ENCODE measurements around the gene COQ2.
"Not testable (repeated sequence)": the region's sequence is repeated elsewhere in the genome, so short reads cannot be mapped to it uniquely, and the experiment has no call there.

COQ2 gene

DNA sequence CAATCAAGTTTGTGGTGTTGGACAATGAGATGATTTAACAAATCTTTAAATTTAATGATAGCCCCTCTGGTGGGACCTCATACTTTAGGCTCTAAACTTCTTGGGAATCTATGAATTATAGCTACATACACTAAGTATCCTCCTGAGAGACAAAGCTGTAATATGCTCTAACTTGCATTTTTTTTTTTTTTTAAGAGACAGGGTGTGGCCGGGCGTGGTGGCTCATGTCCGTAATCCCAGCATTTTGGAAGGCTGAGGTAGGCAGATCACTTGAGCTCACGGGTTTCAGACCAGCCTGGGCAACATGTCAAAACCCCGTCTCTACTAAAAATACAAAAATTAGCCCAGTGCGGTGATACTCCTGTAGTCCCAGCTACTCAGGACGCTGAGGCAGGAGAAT lies 23.3 kb upstream of the COQ2 start:
- no peaks in the 10 kb centered on the region for H3K36me3 ChIP-seq (ENCODE audit: insufficient read depth, low read length)
- H3K4me1 ChIP-seq (ENCODE audit: insufficient read depth, low read length): no peaks in the 10 kb centered on the region
- H3K9ac ChIP-seq (ENCODE audit: low read depth, low read length): no peak overlapping the region

DNA sequence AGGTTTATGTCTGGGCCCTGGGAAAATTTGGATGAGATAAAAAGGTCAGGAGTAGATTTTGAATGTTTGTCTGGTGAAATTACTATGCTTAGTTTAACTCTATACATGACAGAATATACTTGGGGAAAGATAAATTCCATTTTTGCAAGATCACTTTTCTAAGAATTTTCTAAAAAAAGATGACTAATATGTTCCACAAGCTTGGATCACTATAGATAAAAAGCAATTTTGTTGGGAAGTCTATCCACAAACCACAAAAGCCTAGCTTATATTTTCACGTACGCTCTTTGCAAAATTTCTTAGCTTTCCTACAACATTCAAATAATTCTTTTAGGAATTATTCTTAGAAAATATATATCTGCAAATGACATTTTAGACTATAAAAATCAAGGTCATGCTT lies 20.6 kb upstream of the COQ2 start:
- H3K9ac ChIP-seq (ENCODE audit: low read depth, low read length): no peak overlapping the region
- H3K9me3 ChIP-seq (ENCODE audit: control insufficient read depth, insufficient read depth, low read length): no peaks in the 10 kb centered on the region
- H3K4me1 ChIP-seq (ENCODE audit: insufficient read depth, low read length): no peaks in the 10 kb centered on the region
- H3K36me3 ChIP-seq (ENCODE audit: insufficient read depth, low read length): no peaks in the 10 kb centered on the region

More for the DNA sequence above, 23.3 kb upstream of the COQ2 start:
- no peaks in the 10 kb centered on the region for H3K9me3 ChIP-seq (ENCODE audit: control insufficient read depth, insufficient read depth, low read length)

DNA sequence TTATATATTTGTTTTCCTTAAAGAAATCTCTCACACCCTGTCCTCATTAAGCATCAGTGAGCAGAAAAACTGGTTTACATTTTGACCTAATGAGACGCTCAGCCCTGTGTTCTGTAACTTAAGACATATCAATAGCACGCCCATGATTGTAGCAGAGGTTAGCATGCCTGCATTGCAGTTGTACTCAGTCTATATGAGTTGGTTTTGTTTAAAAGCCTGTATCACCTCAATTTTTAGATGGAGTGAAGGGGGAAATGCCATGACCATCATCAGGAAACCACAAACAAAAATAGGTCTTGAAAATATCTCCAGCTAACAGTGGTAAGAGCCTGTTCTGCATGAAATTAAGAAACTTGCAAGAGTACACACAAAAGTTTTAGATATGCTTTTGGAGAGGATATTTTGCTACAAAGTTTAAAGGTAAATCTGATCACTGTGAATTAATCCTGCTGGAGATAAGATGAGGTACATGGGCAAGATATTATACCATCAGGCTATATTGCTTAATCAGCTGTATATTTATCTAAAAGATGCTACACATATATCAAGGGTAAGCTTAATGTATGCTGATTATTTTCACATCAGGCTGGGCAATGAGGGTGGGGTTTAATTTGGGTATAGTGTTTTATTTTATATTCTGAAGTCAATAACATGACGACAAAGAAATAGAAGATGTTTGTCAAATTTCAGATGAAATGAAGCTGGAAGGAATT lies 13.1 kb upstream of the COQ2 start:
- Histone ChIP-seq H3K36me3 (ENCODE audit: insufficient read depth, low read length) (no peaks in the 10 kb centered on the region), H3K9me3 (ENCODE audit: control insufficient read depth, insufficient read depth, low read length) (no peaks in the 10 kb centered on the region), H3K4me1 (ENCODE audit: insufficient read depth, low read length) (no peaks in the 10 kb centered on the region), H3K9ac (ENCODE audit: low read depth, low read length) (no peak overlapping the region)

DNA sequence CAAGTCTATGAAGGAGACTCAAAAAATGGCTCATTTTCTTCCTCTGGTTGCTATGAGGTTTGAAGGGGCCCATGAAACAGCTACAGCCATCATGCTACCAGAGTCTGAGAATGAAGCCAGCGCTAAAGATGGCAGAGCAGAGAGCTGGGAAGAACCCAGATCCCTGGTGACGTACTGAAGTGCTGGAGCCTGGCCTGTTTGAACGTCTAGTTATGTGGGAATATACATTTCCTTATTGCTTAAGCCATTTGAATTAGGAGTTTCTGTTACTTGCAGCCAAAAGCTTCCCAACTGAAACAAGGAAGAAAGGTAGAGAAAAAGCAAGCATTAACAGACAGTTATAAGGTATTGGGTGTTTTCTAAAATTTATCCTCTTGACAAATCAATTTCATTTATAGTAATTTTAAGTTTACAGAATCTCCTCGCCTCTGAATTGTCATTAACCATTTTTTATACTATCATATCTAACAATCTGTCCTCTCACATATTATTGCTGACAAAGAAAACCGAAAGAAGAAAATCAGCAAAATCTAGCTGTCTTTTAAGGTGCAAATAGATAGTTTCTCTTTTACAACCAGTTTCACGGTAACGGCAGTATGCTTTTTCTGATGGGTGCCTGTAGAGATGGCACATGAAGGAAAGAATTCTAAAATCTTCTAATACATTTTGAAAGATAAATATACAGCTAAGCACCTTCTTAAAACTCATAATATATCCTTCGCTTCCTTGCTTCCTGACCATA lies 8.9 kb upstream of the COQ2 start:
- no peaks in the 10 kb centered on the region for H3K36me3 ChIP-seq (ENCODE audit: insufficient read depth, low read length)
- H3K4me1 ChIP-seq (ENCODE audit: insufficient read depth, low read length): no peaks in the 10 kb centered on the region
- H3K9ac ChIP-seq (ENCODE audit: low read depth, low read length): no peak overlapping the region
- H3K9me3 ChIP-seq (ENCODE audit: control insufficient read depth, insufficient read depth, low read length): no peaks in the 10 kb centered on the region

DNA sequence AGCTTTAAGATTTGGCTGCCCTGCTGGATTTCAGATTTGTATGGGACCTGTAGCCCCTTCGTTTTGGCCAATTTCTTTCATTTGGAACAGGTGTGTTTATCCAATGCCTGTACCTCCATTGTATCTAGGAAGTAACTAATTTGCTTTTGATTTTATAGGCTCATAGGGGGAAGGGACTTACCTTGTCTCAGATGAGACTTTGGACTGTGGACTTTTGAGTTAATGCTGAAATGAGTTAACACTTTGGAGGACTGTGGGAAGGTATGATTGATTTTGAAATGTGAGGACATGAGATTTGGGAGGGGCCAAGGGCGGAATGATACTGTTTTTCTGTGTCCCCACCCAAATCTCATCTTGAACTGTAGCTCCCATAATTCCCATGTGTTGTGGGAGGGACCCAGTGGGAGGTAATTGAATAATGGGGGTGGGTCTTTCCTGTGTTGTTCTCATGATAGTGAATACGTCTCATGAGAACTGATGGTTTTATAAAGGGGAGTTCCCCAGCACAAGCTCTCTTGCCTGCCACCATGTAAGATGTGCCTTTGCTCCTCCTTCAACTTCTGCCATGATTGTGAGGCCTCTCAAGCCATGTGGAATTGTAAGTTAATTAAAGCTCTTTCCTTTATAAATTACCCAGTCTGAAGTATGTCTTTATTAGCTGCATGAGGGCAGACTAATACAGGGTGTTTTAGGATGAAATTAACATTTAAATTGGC lies 5.6 kb upstream of the COQ2 start:
- not testable (repeated sequence) for H3K9ac ChIP-seq (ENCODE audit: low read depth, low read length); H3K4me1 ChIP-seq (ENCODE audit: insufficient read depth, low read length); H3K36me3 ChIP-seq (ENCODE audit: insufficient read depth, low read length); H3K9me3 ChIP-seq (ENCODE audit: control insufficient read depth, insufficient read depth, low read length)

DNA sequence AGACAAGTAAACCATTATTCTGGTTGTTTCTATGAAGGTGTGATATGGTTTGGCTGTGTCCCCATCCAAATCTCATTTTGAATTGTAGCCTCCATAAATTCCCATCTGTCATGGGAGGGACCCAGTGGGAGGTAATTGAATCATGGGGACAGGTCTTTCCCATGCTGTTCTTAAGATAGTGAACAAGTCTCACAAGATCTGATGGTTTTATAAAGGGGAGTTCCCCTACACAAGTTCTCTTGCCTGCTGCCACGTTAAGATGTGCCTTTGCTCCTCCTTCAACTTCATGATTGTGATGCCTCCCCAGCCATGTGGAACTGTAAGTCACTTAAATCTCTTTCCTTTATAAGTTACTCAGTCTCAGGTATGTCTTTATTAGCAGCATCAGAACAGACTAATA lies 3.8 kb upstream of the COQ2 start:
- H3K4me1 ChIP-seq (ENCODE audit: insufficient read depth, low read length); H3K9ac ChIP-seq (ENCODE audit: low read depth, low read length); H3K9me3 ChIP-seq (ENCODE audit: control insufficient read depth, insufficient read depth, low read length); H3K36me3 ChIP-seq (ENCODE audit: insufficient read depth, low read length): not testable (repeated sequence)

DNA sequence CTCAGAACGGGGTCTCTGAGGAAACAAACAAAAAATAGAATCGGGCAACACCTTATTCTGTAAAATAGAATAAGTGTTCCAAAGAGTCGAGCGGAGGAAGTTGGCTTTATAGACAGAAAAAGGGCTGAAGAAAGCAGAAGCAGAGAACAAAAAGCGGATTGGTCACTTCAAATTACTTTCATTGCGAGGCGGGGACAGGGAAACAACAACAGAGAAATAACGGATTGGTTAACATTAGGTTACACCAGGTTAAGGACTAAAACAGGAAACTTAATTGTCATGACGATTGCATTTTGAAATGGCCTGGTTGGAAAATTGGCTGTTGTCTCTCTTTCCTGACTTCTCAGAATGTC lies 433 bp upstream of the COQ2 start:
- H3K9ac ChIP-seq (ENCODE audit: low read depth, low read length): peak overlapping the region; percentile 72
- H3K36me3 ChIP-seq (ENCODE audit: insufficient read depth, low read length): no peaks in the 10 kb centered on the region
- H3K9me3 ChIP-seq (ENCODE audit: control insufficient read depth, insufficient read depth, low read length): no peaks in the 10 kb centered on the region
- no peaks in the 10 kb centered on the region for H3K4me1 ChIP-seq (ENCODE audit: insufficient read depth, low read length)

DNA sequence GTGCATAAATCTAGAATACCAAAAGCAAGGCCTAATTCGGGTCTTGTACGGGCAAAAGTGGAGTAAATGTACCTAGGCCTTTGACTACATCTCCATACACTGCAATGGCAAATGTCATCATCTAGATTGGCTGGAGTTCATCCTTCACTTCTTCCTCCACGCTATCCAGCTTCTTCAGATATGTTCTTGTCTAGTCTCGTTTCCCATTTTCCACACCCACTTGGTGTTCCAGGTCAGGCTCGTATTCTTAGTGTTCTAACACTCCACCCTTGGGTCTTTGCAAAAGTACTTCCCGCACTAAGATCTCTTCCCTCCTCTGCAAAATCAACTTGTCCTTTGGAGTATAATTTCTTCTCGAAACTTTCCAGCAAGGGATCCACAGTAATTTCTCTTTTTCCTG lies 1.4 kb downstream of the COQ2 start:
- no peaks in the 10 kb centered on the region for H3K36me3 ChIP-seq (ENCODE audit: insufficient read depth, low read length)
- no peak overlapping the region; the same call in 1 of the 2 replicates for H3K9ac ChIP-seq (ENCODE audit: low read depth, low read length)
- H3K9me3 ChIP-seq (ENCODE audit: control insufficient read depth, insufficient read depth, low read length): no peaks in the 10 kb centered on the region
- H3K4me1 ChIP-seq (ENCODE audit: insufficient read depth, low read length): no peaks in the 10 kb centered on the region

DNA sequence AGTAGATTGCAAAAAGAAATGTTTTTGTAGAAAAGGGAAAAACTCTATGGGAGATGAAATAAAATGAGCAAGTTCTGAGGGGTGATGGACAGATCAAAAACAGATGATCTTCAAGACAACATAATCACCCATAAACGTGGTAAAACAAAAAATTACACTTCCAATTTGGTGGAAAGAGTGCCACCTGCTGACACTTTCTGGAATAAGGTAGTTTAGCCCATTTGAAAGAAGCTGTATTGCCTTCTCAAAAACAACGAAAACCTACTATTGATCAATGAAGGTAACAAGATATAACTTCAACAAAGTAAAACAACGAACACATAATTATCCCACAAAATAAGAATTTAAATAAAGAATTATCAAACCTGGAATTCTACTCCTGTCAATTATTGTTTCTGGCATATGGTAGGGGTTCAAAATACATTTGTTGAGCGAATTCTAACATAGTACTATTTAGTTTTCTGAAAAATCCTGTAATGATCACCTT lies 2.5 kb downstream of the COQ2 start:
- H3K9me3 ChIP-seq (ENCODE audit: control insufficient read depth, insufficient read depth, low read length): no peaks in the 10 kb centered on the region
- H3K9ac ChIP-seq (ENCODE audit: low read depth, low read length): no peak overlapping the region
- H3K36me3 ChIP-seq (ENCODE audit: insufficient read depth, low read length): no peaks in the 10 kb centered on the region
- no peaks in the 10 kb centered on the region for H3K4me1 ChIP-seq (ENCODE audit: insufficient read depth, low read length)

DNA sequence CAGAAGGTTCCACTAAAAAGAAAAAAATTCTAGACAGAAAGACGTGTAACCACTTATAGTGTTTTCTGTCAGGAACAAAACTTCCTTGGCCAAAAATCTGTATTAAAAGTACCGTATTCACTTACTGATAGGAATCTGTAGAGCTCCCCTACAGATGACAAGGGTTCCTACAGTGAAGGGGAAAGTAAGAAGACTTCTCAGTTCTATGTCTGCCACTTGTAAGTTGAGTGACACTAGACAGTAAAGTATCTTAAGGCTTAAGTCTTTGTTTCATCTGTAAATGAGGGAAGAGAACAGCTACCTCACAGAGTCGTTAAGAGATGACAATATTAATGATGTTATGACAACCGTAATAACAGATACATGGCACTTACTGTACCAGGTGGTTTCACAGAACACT lies 3.3 kb downstream of the COQ2 start:
- no peak overlapping the region for H3K9ac ChIP-seq (ENCODE audit: low read depth, low read length)
- no peaks in the 10 kb centered on the region for H3K9me3 ChIP-seq (ENCODE audit: control insufficient read depth, insufficient read depth, low read length)
- no peaks in the 10 kb centered on the region for H3K4me1 ChIP-seq (ENCODE audit: insufficient read depth, low read length)
- no peaks in the 10 kb centered on the region for H3K36me3 ChIP-seq (ENCODE audit: insufficient read depth, low read length)

DNA sequence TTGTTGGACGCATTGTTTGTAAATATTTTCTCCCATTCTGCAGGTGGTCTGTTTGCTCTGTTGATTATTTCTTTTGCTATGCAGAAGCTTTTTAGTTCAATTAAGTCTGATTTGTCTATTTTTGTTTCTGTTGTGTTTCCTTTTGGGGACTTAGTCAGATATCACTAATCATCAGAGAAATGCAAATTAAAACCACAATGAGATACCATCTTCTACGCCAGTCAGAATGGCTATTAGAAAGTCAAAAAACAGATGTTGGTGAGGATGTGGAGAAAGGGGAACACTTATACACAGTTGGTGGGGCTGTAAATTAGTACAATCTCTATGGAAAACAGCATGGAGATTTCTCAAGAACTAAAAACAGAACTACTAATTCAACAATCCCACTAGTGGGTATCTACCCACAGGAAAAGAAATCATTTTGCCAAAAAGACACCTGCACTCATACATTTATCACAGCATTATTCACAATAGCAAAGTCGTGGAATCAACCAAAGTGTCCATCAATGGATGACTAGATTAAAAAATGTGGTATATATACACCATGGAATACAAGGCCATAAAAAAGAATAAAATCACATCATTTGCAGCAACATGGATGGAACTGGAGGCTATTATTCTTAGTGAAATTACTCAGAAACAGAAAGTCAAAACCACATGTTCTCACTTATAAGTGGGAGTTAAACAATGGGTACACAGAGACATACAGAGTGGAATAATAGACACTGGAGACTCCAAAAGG lies 8.1 kb downstream of the COQ2 start:
- no peaks in the 10 kb centered on the region for H3K4me1 ChIP-seq (ENCODE audit: insufficient read depth, low read length)
- H3K9me3 ChIP-seq (ENCODE audit: control insufficient read depth, insufficient read depth, low read length): no peaks in the 10 kb centered on the region
- H3K9ac ChIP-seq (ENCODE audit: low read depth, low read length): no peak overlapping the region
- H3K36me3 ChIP-seq (ENCODE audit: insufficient read depth, low read length): 0 out of 2 replicates have a peak, but pooled peaks cover 2% of the 10 kb centered on the region

DNA sequence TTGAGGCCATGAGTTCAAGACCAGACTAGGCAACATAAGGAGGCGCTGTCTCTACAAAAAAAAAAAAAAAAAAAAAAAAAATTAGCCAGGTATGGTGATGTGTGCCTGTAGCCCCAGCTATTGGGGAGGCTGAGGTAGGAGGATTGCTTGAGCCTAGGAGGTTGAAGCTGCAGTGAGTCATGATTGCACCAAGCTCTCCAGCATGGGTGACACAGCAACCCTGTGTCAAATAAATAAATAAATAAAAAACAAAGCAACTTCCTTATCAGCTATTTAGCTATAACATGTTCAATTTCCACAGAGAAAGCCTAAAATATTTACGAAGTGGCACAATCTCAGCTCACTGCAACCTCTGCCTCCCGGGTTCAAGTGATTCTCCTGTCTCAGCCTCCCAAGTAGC lies 10.7 kb downstream of the COQ2 start:
- not testable (repeated sequence) for H3K9me3 ChIP-seq (ENCODE audit: control insufficient read depth, insufficient read depth, low read length); H3K4me1 ChIP-seq (ENCODE audit: insufficient read depth, low read length); H3K36me3 ChIP-seq (ENCODE audit: insufficient read depth, low read length); H3K9ac ChIP-seq (ENCODE audit: low read depth, low read length)

DNA sequence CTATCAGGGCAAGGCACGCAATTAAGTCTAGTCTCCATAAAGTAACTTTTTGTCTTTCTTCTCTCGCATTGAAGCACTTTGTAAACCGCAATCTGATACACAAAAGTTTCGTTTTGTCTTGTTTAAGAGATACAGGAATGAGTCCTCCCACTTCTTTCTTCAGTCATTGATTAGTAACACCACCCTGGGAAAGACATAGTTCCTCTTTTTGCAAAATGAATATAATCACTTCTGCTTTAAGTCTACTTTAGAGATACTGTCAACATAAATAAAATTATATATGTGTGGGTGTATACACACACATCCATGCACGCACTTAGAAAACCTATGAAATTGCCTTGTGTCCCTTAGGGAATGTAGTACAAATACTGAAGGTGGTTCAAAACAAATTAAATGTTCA lies 11.7 kb downstream of the COQ2 start:
- Histone ChIP-seq H3K9me3 (ENCODE audit: control insufficient read depth, insufficient read depth, low read length) (no peaks in the 10 kb centered on the region), H3K9ac (ENCODE audit: low read depth, low read length) (no peak overlapping the region), H3K36me3 (ENCODE audit: insufficient read depth, low read length) (0 out of 2 replicates have a peak, but pooled peaks cover 2% of the 10 kb centered on the region), H3K4me1 (ENCODE audit: insufficient read depth, low read length) (no peaks in the 10 kb centered on the region)

DNA sequence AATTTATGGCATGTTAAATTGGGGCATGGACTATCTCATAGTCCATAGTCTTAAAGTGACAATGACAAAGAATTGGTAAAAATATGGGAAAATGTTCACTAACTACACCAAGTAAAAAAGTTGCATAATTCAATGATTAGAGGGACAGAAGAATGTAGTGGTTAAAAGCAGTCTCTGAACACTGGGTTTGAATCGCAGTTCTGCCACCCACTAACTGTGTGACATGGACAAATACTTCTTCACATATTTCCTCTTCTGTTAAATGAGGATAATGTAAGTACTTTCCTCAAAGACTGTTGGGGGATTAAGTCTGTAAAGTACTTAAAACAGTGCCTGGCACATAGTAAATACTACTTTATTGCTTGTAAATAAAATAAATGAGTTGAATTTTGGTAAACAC lies 15.3 kb downstream of the COQ2 start:
- no peaks in the 10 kb centered on the region for H3K9me3 ChIP-seq (ENCODE audit: control insufficient read depth, insufficient read depth, low read length)
- no peak overlapping the region for H3K9ac ChIP-seq (ENCODE audit: low read depth, low read length)
- 0 out of 2 replicates have a peak, but pooled peaks cover 1% of the 10 kb centered on the region for H3K36me3 ChIP-seq (ENCODE audit: insufficient read depth, low read length)
- no peaks in the 10 kb centered on the region for H3K4me1 ChIP-seq (ENCODE audit: insufficient read depth, low read length)

All from ES-I3 (cell line).